Left lung (tissue), 10 donors: ENCODE measurements around the gene ACSF3. TPM values are rescaled to one million over a fixed set of nuclear protein-coding genes. Genes with fewer than 3 reads are reported as not detected.

Experiments used
- ATAC-seq: fragments of 200-7000 bp; cut with Tn5 transposase; one replicate; pipeline ENCODE4 v1.9.1; 2020; ENCODE audit warnings: moderate library complexity
- DNase-seq, 4 donors: peaks; one replicate each; pipeline ENCODE4 v3.0.0-alpha.2; 2013 to 2020
- H3K27ac ChIP-seq, 2 donors: fragments of 200-600 bp; sonication (generic) in 1 of 2; one replicate each; pipeline versions ENCODE4 v1.5.0 to v1.8.0; 2020 to 2021
- H3K27me3 ChIP-seq, 2 donors: fragments of 200-600 bp; sonication (generic) in 1 of 2; one replicate each; pipeline versions ENCODE4 v1.5.0 to v1.8.0; 2020 to 2021
- H3K36me3 ChIP-seq, 2 donors: fragments of 200-600 bp; sonication (generic) in 1 of 2; one replicate each; pipeline versions ENCODE4 v1.5.0 to v1.8.0; 2020 to 2021
- H3K4me1 ChIP-seq, 2 donors: fragments of 200-600 bp; one replicate each; pipeline ENCODE4 v1.8.0; 2021
- H3K4me3 ChIP-seq, 2 donors: fragments of 200-600 bp; sonication (generic) in 1 of 2; one replicate each; pipeline versions ENCODE4 v1.5.0 to v1.8.0; 2020 to 2021; ENCODE audit warnings: mild to moderate bottlenecking in 1 of 2
- H3K9me3 ChIP-seq, 2 donors: fragments of 200-600 bp; sonication (generic) in 1 of 2; one replicate each; pipeline versions ENCODE4 v1.5.0 to v1.8.0; 2020 to 2021
- intact Hi-C, 2 donors: fragments of 100-400 bp; cut with DNase I; formaldehyde crosslinking; loops; one replicate each; pipeline versions ENCODE4 v1.11.2 to v1.14.2; 2022
- polyA plus RNA-seq, 6 donors: library from polyadenylated mRNA; unstranded; fragments of 120-200 nt; gene quantifications; one replicate each; pipeline ENCODE4 v1.2.1, GENCODE V29; 2013; ENCODE audit not compliant: insufficient read length in 6 of 6
- total RNA-seq, 2 donors: library from RNA; stranded (reverse); fragmentation: NEBNext Ultra II Directional; extraction: Animal tissue kit (Norgen Biotek cat#: 25700); gene quantifications; one replicate each; pipeline ENCODE4 v1.2.1, GENCODE V29; 2021
- TF ChIP-seq, protein P1 (sequence below), 2 donors: fragments of 200-600 bp; sonication (generic) in 1 of 2; IDR thresholded peaks; one replicate each; pipeline versions ENCODE4 v1.5.0 to v1.8.0; 2021; ENCODE audit warnings: antibody characterized with exemption in 2 of 2
- donor health status: DM: no; HTN: yes; CAD: no.
- donor health status: DM: no; HTN: no; CAD: no.

ACSF3 gene
- total and polyA plus RNA-seq, 8 donors = 30.0 to 38.4 (median 33.7) TPM

DNA sequence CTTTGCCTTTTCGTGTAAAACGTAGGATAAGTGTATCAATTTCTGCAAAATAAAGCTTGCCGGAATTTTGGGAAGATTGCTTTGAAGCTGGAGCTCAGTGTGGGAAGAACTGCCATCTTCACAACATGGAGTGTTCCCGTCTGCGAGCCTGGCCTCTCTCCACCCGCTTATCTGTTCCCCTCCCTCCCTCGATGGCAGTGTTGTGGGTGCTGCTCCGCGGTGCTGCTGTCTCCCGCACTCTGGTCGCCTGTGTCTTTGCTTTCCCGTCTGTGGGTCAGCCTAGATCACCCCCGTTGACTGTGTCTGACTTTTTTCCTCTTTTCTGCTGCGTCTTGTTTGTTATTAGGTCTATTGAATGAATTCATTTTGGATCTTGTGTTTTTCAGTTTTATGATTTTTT is 17.0 kb downstream of the ACSF3 start:
- Histone ChIP-seq H3K27ac (no peak overlapping the region), H3K27me3 (no peaks in the 10 kb centered on the region), H3K36me3 (peaks cover 0 to 80% of the 10 kb centered on the region in 2 donors), H3K9me3 (no peaks in the 10 kb centered on the region), H3K4me1 (peaks cover 3 to 13% of the 10 kb centered on the region in 2 donors), H3K4me3 (no peak overlapping the region)
- ATAC-seq (no peak), DNase-seq (no peak)
- intact Hi-C loops = no loop called here
- TF ChIP-seq, protein P1, sequence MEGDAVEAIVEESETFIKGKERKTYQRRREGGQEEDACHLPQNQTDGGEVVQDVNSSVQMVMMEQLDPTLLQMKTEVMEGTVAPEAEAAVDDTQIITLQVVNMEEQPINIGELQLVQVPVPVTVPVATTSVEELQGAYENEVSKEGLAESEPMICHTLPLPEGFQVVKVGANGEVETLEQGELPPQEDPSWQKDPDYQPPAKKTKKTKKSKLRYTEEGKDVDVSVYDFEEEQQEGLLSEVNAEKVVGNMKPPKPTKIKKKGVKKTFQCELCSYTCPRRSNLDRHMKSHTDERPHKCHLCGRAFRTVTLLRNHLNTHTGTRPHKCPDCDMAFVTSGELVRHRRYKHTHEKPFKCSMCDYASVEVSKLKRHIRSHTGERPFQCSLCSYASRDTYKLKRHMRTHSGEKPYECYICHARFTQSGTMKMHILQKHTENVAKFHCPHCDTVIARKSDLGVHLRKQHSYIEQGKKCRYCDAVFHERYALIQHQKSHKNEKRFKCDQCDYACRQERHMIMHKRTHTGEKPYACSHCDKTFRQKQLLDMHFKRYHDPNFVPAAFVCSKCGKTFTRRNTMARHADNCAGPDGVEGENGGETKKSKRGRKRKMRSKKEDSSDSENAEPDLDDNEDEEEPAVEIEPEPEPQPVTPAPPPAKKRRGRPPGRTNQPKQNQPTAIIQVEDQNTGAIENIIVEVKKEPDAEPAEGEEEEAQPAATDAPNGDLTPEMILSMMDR (IDR thresholded peaks at IDR 0.05) = no peak

DNA sequence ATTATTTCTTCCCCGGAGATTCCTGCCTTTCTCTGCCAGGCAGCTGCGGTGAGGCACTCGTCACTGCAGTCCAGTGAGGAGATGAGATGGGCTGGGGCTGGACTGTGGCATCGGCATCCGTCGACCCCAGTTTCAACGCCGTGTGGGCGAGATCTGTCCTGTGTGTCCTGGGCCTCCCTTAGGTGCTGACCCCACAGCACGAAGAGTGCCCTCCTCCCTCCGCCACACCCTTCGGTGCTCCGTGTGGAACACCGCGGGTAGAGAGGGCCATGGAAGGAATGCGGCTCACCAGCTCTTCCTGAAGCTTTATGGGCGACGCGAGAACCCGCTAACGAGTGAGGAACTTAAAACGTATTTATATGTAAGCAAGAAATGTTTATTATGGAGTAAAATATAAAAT is 17.6 kb downstream of the ACSF3 start:
- no peaks in the 10 kb centered on the region for H3K27me3 ChIP-seq
- ATAC-seq = no peak
- H3K36me3 ChIP-seq = peaks cover 0 to 77% of the 10 kb centered on the region in 2 donors
- peak in 2 of 4 donors; percentile 29 to 57 for DNase-seq
- H3K4me1 ChIP-seq = peaks cover 3 to 19% of the 10 kb centered on the region in 2 donors
- intact Hi-C loops = no loop called here
- no peak overlapping the region for H3K4me3 ChIP-seq
- TF ChIP-seq, protein P1 (IDR thresholded peaks at IDR 0.05) = no peak
- no peaks in the 10 kb centered on the region for H3K9me3 ChIP-seq
- no peak overlapping the region for H3K27ac ChIP-seq

DNA sequence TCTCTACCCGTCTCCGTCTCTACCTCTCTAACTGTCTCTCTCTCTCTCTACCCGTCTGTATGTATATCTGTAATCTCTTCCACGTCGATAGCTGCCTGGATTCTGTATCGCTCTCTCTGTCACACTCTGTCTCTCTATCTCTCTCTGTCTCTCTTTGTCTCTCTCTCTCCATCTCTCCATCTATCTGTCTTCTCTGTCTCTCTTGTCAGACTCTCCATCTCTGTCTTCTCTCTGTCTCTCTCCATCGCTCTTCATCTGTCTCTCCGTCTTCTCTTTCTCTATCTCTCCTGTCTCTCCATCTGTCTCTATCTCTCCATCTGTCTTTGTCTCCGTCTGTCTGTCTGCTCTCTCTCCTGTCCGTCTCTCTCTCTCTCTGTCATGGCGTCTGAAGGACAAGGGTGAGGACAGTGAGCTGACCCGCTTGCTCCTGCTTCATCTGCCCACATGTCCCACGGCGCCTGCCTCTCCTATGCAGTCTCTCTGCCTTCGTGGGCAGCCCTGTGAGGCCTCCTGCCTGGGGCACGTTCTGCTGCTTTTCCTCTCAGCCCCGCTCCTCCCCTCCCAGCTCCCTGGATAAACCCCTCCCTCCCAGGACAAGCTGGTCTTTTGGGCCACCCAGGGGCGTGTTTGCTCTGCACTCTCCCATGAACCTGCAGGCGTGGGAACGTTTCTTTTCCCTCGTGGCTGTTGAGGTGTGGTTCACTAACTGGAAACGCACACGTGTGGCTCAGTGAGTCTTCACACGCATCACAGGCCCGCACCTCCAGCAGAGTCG is 18.9 kb downstream of the ACSF3 start:
- Histone ChIP-seq H3K4me1 (peaks cover 3 to 19% of the 10 kb centered on the region in 2 donors), H3K27ac (no peak overlapping the region), H3K27me3 (no peaks in the 10 kb centered on the region), H3K36me3 (peaks cover 0 to 76% of the 10 kb centered on the region in 2 donors), H3K9me3 (no peaks in the 10 kb centered on the region), H3K4me3 (no peak overlapping the region)
- peak in 1 of 4 donors; percentile 24 for DNase-seq
- intact Hi-C loops = no loop called here
- ATAC-seq = no peak
- TF ChIP-seq, protein P1 (IDR thresholded peaks at IDR 0.05) = no peak

DNA sequence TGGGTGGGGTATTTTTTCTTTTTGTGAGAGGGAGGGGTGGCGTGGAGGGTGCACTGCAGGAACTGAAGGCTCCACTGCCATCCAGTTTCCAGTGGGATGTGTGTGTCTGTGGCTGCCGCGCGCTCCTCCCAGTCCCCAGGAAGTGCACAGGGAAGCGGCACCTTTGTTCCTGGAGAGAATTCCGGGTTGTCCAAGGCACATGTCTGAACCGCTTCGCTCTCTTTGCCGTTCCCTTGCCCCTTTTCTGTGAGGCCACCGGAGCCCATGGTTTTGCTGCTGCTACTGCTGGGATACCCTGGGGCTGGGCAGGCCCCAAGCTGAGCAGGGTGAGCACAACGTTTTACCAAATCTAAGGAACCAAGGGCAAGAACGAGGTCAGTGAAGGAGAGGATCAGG is 19.5 kb downstream of the ACSF3 start:
- H3K4me3 ChIP-seq = no peak overlapping the region
- H3K36me3 ChIP-seq = peaks cover 0 to 76% of the 10 kb centered on the region in 2 donors
- H3K9me3 ChIP-seq = no peaks in the 10 kb centered on the region
- TF ChIP-seq, protein P1 (IDR thresholded peaks at IDR 0.05) = no peak
- DNase-seq (no peak), ATAC-seq (no peak)
- no peak overlapping the region for H3K27ac ChIP-seq
- H3K4me1 ChIP-seq = peaks cover 3 to 19% of the 10 kb centered on the region in 2 donors
- H3K27me3 ChIP-seq = no peaks in the 10 kb centered on the region
- intact Hi-C loops = no loop called here

DNA sequence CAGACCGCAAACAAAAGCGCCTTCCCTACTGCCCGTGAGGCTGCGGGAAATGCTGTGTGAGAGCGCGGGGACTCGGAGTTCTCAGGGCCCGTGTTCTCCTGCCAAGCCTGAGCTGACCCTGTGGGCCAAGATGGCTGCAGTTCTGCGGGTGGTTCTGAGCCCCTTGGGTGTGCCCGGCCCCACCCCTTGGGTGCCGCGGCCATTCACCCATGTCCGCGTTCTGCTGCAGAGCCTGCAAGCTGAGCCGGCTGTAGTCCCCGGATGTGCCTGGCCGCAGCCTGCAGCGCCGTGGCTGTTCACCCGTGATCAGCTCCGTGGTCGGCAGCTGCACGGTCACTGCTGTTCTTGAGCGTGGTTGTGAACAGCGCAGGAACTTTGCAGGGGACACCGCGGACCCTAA is 20.0 kb downstream of the ACSF3 start:
- intact Hi-C loops = no loop called here
- TF ChIP-seq, protein P1 (IDR thresholded peaks at IDR 0.05) = no peak
- H3K36me3 ChIP-seq = peaks cover 0 to 76% of the 10 kb centered on the region in 2 donors
- H3K27ac ChIP-seq = no peak overlapping the region
- peak in 2 of 4 donors; percentile 30 to 75 for DNase-seq
- H3K4me3 ChIP-seq = no peak overlapping the region
- ATAC-seq = no peak
- peaks cover 3 to 20% of the 10 kb centered on the region in 2 donors for H3K4me1 ChIP-seq
- no peaks in the 10 kb centered on the region for H3K27me3 ChIP-seq
- H3K9me3 ChIP-seq = no peaks in the 10 kb centered on the region
